ENCODE results near the gene S1PR4. TPM values are rescaled to one million over a fixed set of nuclear protein-coding genes. Genes with fewer than 3 reads are reported as not detected.

S1PR4 gene
- total RNA-seq, 1 experiment from 2014 or later = 0.28 TPM

DNA sequence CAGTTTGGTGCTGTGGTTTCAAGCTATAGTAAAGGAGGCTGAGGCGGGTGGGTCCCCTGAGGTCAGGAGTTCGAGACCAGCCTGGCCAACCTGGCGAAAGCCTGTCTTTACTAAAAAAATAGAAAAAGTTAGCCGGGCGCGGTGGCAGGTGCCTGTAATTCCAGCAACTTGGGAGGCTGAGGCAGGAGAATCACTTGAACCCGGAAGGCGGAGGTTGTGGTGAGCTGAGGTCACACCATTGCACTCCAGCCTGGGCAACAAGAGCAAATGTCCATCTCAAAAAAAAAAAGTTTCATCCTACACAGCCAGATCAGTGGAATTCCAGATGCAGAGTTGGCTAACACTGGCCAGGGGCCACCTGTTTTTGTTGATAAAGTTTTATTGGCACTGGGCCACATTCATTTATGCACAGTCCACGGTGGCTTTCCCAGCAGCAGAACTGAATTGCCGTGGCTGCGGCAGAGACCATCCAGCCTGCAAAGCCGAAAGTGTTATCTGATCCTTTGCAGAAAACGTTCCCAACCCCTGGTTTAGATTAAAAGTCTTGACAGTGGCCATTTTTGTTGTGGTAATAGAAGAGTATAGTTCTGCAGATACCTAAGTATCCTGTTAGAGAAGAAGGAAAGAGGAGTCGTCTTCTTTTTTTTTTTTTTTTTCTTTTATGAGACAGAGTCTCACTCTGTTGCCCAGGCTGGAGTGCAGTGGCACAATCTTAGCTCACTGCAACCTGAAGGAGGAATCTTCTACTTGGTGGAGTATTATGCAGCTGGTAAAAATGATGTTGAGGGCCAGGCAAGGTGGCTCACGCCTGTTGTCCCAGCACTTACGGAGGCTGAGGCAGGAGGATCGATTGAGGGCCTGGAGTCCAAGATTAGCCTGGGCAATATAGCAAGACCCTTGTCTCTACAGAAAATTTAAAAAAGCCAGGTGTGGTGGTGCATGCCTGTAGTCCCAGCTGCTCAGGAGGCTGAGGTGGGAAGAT lies 15.8 kb downstream of the S1PR4 start:
- Mint-ChIP-seq H3K27ac (no peak overlapping the region), H3K36me3 (peaks cover 7% of the 10 kb centered on the region), H3K4me3 (no peak overlapping the region), H3K9me3 (no peaks in the 10 kb centered on the region), H3K27me3 (ENCODE audit: low read depth) (no peaks in the 10 kb centered on the region), H3K4me1 (peaks cover under 1% of the 10 kb centered on the region; the same call in 1 of the 2 replicates)
- ATAC-seq = no peak
- TF ChIP-seq NR2C2 (CRISPR knock-in tag; IDR thresholded peaks at IDR 0.05) (no peak), ZNF121 (CRISPR knock-in tag; IDR thresholded peaks at IDR 0.05) (peak; percentile 78; the same call in 1 of the 2 replicates)
- POLR2A ChIA-PET = interaction anchor here (0.6 kb wide), 1 partner anchor 9 kb away, joined by 3 read pairs; no protein-coding TSS in a partner anchor
- no peak for DNase-seq (ENCODE audit: low spot score)
- CTCF ChIA-PET = interaction anchor here (0.6 kb wide), 1 partner anchor 67 kb away, joined by 4 read pairs; no protein-coding TSS in a partner anchor

DNA sequence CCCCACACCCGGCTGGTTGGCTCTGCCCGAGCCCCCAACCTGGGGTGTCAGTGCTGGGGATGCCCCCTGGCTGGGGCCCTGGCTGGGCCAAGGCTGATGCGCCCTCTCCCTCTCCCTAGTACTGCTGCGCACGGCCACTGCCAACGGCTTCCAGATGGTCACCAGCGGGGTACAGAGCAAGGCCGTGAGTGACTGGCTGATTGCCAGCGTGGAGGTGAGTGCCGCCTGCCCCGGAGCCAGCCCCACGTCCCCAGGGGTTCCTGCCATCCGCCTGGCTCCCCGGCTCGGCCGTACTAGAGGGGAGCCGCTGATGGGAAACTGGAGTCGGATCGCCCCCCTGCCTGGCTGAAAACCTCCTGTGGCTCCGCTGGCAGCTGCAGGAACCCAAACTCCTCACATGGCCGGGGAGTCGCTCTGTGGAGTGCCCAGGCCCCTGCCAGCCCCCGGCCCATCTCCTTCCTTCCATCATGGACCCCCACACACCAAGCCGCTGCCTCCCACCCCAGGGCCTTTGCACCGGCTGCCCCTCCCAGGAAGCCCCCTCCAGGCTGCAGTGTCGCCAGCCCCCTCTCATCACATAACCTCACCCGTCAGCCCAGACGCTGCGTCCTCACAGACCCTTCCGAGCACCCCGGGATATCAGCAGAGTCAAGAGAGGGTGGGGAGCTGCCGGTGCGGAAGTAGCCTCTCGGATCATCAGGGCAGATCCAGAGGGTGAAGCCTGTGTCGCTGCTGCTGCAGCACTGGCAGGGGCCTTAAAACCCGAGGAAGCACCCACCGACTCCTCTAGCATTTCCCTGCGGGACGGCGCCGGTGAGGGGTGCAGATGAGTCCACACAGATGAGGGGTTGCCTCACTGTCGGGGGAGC lies 17.7 kb downstream of the S1PR4 start:
- ATAC-seq = no peak
- DNase-seq (ENCODE audit: low spot score) = no peak
- POLR2A ChIA-PET = no interaction called here
- Mint-ChIP-seq H3K4me1 (no peaks in the 10 kb centered on the region), H3K36me3 (peaks cover 7% of the 10 kb centered on the region), H3K4me3 (no peak overlapping the region), H3K27ac (no peak overlapping the region), H3K9me3 (no peaks in the 10 kb centered on the region), H3K27me3 (ENCODE audit: low read depth) (no peaks in the 10 kb centered on the region)
- TF ChIP-seq KAT7 (CRISPR knock-in tag; IDR thresholded peaks at IDR 0.05; ENCODE audit: borderline replicate concordance) (no peak), RORB (CRISPR knock-in tag; IDR thresholded peaks at IDR 0.05) (no peak), ATF1 (CRISPR knock-in tag; IDR thresholded peaks at IDR 0.05) (no peak), TP53 (CRISPR knock-in tag; IDR thresholded peaks at IDR 0.05) (no peak)
- TF ChIP-seq, protein P1, sequence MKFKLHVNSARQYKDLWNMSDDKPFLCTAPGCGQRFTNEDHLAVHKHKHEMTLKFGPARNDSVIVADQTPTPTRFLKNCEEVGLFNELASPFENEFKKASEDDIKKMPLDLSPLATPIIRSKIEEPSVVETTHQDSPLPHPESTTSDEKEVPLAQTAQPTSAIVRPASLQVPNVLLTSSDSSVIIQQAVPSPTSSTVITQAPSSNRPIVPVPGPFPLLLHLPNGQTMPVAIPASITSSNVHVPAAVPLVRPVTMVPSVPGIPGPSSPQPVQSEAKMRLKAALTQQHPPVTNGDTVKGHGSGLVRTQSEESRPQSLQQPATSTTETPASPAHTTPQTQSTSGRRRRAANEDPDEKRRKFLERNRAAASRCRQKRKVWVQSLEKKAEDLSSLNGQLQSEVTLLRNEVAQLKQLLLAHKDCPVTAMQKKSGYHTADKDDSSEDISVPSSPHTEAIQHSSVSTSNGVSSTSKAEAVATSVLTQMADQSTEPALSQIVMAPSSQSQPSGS (CRISPR knock-in tag; IDR thresholded peaks at IDR 0.05; ENCODE audit: borderline replicate concordance, low read depth) = no peak
- TF ChIP-seq, protein P2, sequence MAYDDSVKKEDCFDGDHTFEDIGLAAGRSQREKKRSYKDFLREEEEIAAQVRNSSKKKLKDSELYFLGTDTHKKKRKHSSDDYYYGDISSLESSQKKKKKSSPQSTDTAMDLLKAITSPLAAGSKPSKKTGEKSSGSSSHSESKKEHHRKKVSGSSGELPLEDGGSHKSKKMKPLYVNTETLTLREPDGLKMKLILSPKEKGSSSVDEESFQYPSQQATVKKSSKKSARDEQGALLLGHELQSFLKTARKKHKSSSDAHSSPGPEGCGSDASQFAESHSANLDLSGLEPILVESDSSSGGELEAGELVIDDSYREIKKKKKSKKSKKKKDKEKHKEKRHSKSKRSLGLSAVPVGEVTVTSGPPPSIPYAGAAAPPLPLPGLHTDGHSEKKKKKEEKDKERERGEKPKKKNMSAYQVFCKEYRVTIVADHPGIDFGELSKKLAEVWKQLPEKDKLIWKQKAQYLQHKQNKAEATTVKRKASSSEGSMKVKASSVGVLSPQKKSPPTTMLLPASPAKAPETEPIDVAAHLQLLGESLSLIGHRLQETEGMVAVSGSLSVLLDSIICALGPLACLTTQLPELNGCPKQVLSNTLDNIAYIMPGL (CRISPR knock-in tag; IDR thresholded peaks at IDR 0.05) = no peak
- CTCF ChIA-PET = no interaction called here

DNA sequence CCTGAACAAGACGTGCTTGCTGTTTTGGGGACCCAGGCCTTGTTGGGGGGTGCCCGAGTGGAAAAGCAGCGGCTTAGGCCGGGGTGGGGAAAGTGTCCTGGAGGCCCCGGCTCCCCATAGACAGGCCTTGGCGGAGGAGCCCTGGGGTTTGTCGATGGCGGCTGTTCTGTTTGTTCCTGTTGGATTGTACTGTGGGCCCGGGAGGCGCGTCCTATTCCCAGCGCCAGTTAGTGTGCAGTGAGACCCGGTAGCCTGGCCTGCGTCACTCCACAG lies 18.3 kb downstream of the S1PR4 start:
- POLR2A ChIA-PET = no interaction called here
- DNase-seq (ENCODE audit: low spot score) (no peak), ATAC-seq (no peak)
- H3K4me1 Mint-ChIP-seq = no peaks in the 10 kb centered on the region
- TF ChIP-seq PRRX2 (CRISPR knock-in tag; IDR thresholded peaks at IDR 0.05) = no peak
- TF ChIP-seq TEAD1 (CRISPR knock-in tag; IDR thresholded peaks at IDR 0.05) = no peak
- TF ChIP-seq FOXJ3 (CRISPR knock-in tag; IDR thresholded peaks at IDR 0.05; ENCODE audit: borderline replicate concordance) = no peak
- TF ChIP-seq RORB (CRISPR knock-in tag; IDR thresholded peaks at IDR 0.05) = no peak
- no peak for TF ChIP-seq NR2C2 (CRISPR knock-in tag; IDR thresholded peaks at IDR 0.05)
- no peak for TF ChIP-seq ETV6 (CRISPR knock-in tag; IDR thresholded peaks at IDR 0.05)
- TF ChIP-seq FOXK1 (CRISPR knock-in tag; IDR thresholded peaks at IDR 0.05) = no peak
- TF ChIP-seq JUN (CRISPR knock-in tag; IDR thresholded peaks at IDR 0.05) = no peak
- no peak for TF ChIP-seq CBFB (CRISPR knock-in tag; IDR thresholded peaks at IDR 0.05; ENCODE audit: low read depth)
- no peak overlapping the region for H3K27ac Mint-ChIP-seq
- peaks cover 7% of the 10 kb centered on the region for H3K36me3 Mint-ChIP-seq
- no peak overlapping the region for H3K4me3 Mint-ChIP-seq
- CTCF ChIA-PET = interaction anchor here (1.0 kb wide), 1 partner anchor 79 kb away, joined by 3 read pairs; no protein-coding TSS in a partner anchor
- H3K27me3 Mint-ChIP-seq (ENCODE audit: low read depth) = no peaks in the 10 kb centered on the region
- H3K9me3 Mint-ChIP-seq = no peaks in the 10 kb centered on the region
